T-helper 22 cell (primary cell): ENCODE results near the gene PARL.

Experiments
- DNase-seq: peaks from one replicate; pipeline ENCODE4 v3.0.0-alpha.2; 2020; ENCODE audit warnings: low read depth

The PARL gene

GRCh38 chr3:183854318-183855035 lies 30.2 kb downstream of the PARL start:
- DNase-seq = no peak

GRCh38 chr3:183845608-183846288 lies 38.9 kb downstream of the PARL start:
- DNase-seq = no peak

GRCh38 chr3:183845090-183845489 lies 39.6 kb downstream of the PARL start:
- no peak for DNase-seq

GRCh38 chr3:183844606-183845005 lies 40.1 kb downstream of the PARL start:
- no peak for DNase-seq

GRCh38 chr3:183839751-183840150 lies 44.9 kb downstream of the PARL start:
- DNase-seq = no peak

GRCh38 chr3:183837894-183838293 lies 46.8 kb downstream of the PARL start:
- no peak for DNase-seq

GRCh38 chr3:183837390-183837789 lies 47.3 kb downstream of the PARL start:
- DNase-seq = no peak

GRCh38 chr3:183833516-183833915 lies 51.2 kb downstream of the PARL start:
- no peak for DNase-seq

GRCh38 chr3:183830187-183830586 lies 54.5 kb downstream of the PARL start:
- no peak for DNase-seq

- no peak for DNase-seq
Measured at GRCh38 chr3:183829466-183829865, 55.2 kb downstream of the PARL start.

- DNase-seq = no peak
Measured at GRCh38 chr3:183828538-183828870, 56.2 kb downstream of the PARL start.

GRCh38 chr3:183827809-183828537 lies 56.7 kb downstream of the PARL start:
- DNase-seq = no peak

- no peak for DNase-seq
Measured at GRCh38 chr3:183826448-183827250, 58.0 kb downstream of the PARL start.

GRCh38 chr3:183825456-183826161 lies 59.1 kb downstream of the PARL start, which contains the start of gene MAP6D1:
TSS of gene MAP6D1 (minus strand) at chr3:183825577. CDS start at chr3:183825547, 30 bp downstream.
- DNase-seq = peak; percentile 5

- no peak for DNase-seq
Measured at GRCh38 chr3:183824761-183825455, 59.8 kb downstream of the PARL start.

- no peak for DNase-seq
Measured at GRCh38 chr3:183823963-183824362, 60.7 kb downstream of the PARL start.

- no peak for DNase-seq
Measured at GRCh38 chr3:183822631-183823030, 62.0 kb downstream of the PARL start.

GRCh38 chr3:183819831-183820230 lies 64.8 kb downstream of the PARL start:
- no peak for DNase-seq

GRCh38 chr3:183818706-183819624 lies 65.7 kb downstream of the PARL start:
- DNase-seq = no peak
